Lung (tissue), 12 donors: ENCODE measurements around the gene NPAS3. TPM values are rescaled to one million over a fixed set of nuclear protein-coding genes. Genes with fewer than 3 reads are reported as not detected.
A peak's percentile ranks its signal among the peaks of the same experiment; 100 is the strongest.

Experiments used
- ATAC-seq: fragments of 200-7000 bp; cut with Tn5 transposase; one replicate; pipeline ENCODE4 v1.9.1; 2020; ENCODE audit warnings: moderate number of reproducible peaks; ENCODE audit not compliant: insufficient read depth, low FRiP score
- DNase-seq, 3 donors: peaks; one replicate each; pipeline ENCODE4 v3.0.0-alpha.2; 2013 to 2017
- H3K27ac ChIP-seq, 2 donors: one replicate each; pipeline ENCODE4 v1.5.1; 2013; ENCODE audit warnings: mild to moderate bottlenecking in 2 of 2, moderate library complexity in 2 of 2, control low read depth in 1 of 2, inconsistent platforms in 1 of 2, low read depth in 1 of 2, low read length in 1 of 2
- H3K27me3 ChIP-seq, 3 donors: one replicate each; pipeline ENCODE4 v1.5.1; 2013; ENCODE audit warnings: low read length in 2 of 3; ENCODE audit not compliant: control insufficient read depth in 3 of 3, insufficient read depth in 3 of 3
- H3K36me3 ChIP-seq, 4 donors: one replicate each; pipeline ENCODE4 v1.5.1; 2013; ENCODE audit warnings: low read length in 4 of 4, mild to moderate bottlenecking in 1 of 4, moderate library complexity in 1 of 4; ENCODE audit not compliant: control insufficient read depth in 4 of 4, insufficient read depth in 4 of 4
- H3K4me1 ChIP-seq, 5 donors: one replicate each; pipeline ENCODE4 v1.5.1; 2013; ENCODE audit warnings: low read length in 5 of 5, mild to moderate bottlenecking in 2 of 5, moderate library complexity in 1 of 5; ENCODE audit not compliant: control insufficient read depth in 5 of 5, insufficient read depth in 5 of 5
- H3K4me3 ChIP-seq: one replicate; pipeline ENCODE4 v1.5.1; 2013; ENCODE audit warnings: mild to moderate bottlenecking, control low read depth, moderate library complexity
- H3K9ac ChIP-seq, 2 donors: one replicate each; pipeline ENCODE4 v1.5.1; 2013; ENCODE audit warnings: low read length in 2 of 2, control low read depth in 1 of 2; ENCODE audit not compliant: insufficient read depth in 1 of 2
- H3K9me3 ChIP-seq, 4 donors: one replicate each; pipeline ENCODE4 v1.5.1; 2013; ENCODE audit warnings: low read length in 3 of 4, mild to moderate bottlenecking in 1 of 4, moderate library complexity in 1 of 4; ENCODE audit not compliant: control insufficient read depth in 4 of 4, insufficient read depth in 3 of 4
- CTCF ChIP-seq: IDR thresholded peaks from 2 replicates; pipeline ENCODE4 v1.5.1; 2012; ENCODE audit warnings: mild to moderate bottlenecking; ENCODE audit errors: control extremely low read depth, extremely low read depth
- WGBS, 2 donors: extraction: QIAGEN DNeasy Blood & Tissue Kit; methylation state at CpG; one replicate each; pipeline ENCODE4 v1.1.7; 2013; 5-methylcytosine and 5-hydroxymethylcytosine counted together
- polyA plus RNA-seq, 2 donors: library from polyadenylated mRNA; stranded (reverse); fragments of 200-250 nt; gene quantifications; one replicate each; pipeline ENCODE4 v1.2.1, GENCODE V29; 2013
- total RNA-seq, 2 donors: library from RNA; depleted of rRNA in 1 of 2; stranded (reverse); fragments of >200 nt in 1 of 2; gene quantifications; one replicate each; pipeline ENCODE4 v1.2.1, GENCODE V29; 2014 to 2021
- donor health status: control.
- donor health status: control.
- donor health status: Bipolar disorder and iron deficiency.
- donor health status: healthy.
- donor health status: DM: yes; HTN: yes; CAD: no.

Gene NPAS3
- total and polyA plus RNA-seq, 4 donors = 0.13 to 0.48 (median 0.33) TPM

GRCh38 chr14:33835677-33836076 lies 897.0 kb downstream of the NPAS3 start:
- no peak for TF ChIP-seq CTCF
- 93 to 99% methylated on average over 3 of the region's 3 CpGs for WGBS, 2 donors
- peaks cover 0 to 1% (median 0%) of the 10 kb centered on the region in 5 donors for H3K4me1 ChIP-seq
- H3K9me3 ChIP-seq = no peaks in the 10 kb centered on the region
- no peak overlapping the region for H3K27ac ChIP-seq
- no peak overlapping the region for H3K9ac ChIP-seq
- no peaks in the 10 kb centered on the region for H3K36me3 ChIP-seq
- H3K4me3 ChIP-seq = no peak overlapping the region
- ATAC-seq (no peak), DNase-seq (no peak)
- no peaks in the 10 kb centered on the region for H3K27me3 ChIP-seq

DNA sequence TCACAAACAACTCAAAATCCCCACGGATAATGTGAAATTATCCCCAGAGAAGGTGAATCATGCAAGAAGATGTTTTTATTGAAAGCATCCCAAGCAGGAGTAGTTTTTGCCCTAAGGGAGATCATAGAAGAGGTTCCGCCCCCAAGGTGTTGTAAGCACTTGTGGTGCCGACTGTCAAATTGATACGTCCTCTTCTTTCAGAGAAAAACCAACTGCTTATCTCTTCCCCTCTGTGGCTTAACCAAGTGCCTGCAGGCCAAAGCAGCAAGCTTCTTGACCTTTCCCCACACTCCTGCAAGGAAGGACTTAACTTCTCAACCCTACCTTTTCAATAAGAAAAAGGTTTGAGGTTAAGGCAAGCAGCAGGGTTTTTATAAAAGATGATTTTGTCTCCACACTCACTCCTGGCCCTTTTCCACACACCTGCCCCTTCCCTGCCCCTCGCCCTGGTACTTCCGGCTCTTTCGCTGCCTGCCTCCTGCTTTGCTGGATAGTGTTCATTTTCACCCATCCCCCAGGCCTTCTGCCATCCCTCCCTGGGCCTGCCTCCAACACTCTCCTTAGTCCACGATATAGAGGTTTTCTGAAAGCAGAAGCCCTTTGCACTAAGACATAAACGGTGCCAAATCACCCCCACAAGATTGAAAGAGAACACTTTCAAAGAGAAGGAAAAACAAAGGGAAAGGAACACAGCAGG lies 897.7 kb downstream of the NPAS3 start:
- Histone ChIP-seq H3K4me3 (no peak overlapping the region), H3K27me3 (no peaks in the 10 kb centered on the region), H3K4me1 (peaks cover 0 to 1% (median 0%) of the 10 kb centered on the region in 5 donors), H3K9ac (no peak overlapping the region), H3K36me3 (no peaks in the 10 kb centered on the region), H3K9me3 (no peaks in the 10 kb centered on the region), H3K27ac (no peak overlapping the region)
- TF ChIP-seq CTCF = no peak
- ATAC-seq = no peak
- 71% methylated on average over 9 of the region's 9 CpGs for WGBS, 2 donors
- DNase-seq = peak in 2 of 3 donors; percentile 19 to 35

DNA sequence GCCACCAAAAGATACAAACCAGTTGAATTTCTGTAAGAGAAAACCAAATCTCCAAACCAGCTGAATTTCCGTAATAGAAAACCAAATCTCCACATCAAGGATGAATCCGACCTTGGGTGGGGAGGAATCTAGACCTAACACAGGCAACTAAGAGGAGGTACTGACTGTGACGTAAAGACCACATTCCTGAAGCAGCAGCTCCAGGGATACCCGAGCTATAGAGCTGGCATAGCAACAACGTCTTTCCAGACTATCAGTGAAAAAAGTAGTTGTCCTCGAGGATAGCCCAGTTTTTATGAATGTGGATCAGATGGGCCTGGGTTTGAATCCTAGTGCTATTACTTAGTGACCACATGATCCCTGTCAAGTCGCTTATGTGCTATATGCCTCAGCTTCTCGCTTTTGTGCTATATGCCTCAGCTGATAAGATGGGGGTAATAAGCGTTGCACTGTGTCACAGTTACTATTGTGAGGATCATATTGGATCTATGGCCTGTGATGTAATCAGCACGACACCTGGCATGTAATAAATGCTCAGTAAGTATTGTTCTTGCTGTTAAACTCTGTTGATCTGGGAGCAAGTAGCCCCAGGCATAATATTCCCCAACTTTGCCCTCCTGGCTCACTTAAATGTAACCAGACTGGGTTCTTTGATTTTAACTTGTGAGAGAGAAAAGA lies 898.4 kb downstream of the NPAS3 start:
- no peak for ATAC-seq
- WGBS, 2 donors = 93% methylated on average over 10 of the region's 10 CpGs
- H3K36me3 ChIP-seq = no peaks in the 10 kb centered on the region

More for the DNA sequence above, 898.4 kb downstream of the NPAS3 start:
- H3K9me3 ChIP-seq = no peaks in the 10 kb centered on the region
- H3K4me3 ChIP-seq = no peak overlapping the region
- H3K9ac ChIP-seq = no peak overlapping the region
- TF ChIP-seq CTCF = no peak
- no peak overlapping the region for H3K27ac ChIP-seq
- H3K27me3 ChIP-seq = no peaks in the 10 kb centered on the region
- H3K4me1 ChIP-seq = peaks cover 0 to 1% (median 0%) of the 10 kb centered on the region in 5 donors
- DNase-seq = no peak
